ENCODE results near the gene MAPK9.

DNA sequence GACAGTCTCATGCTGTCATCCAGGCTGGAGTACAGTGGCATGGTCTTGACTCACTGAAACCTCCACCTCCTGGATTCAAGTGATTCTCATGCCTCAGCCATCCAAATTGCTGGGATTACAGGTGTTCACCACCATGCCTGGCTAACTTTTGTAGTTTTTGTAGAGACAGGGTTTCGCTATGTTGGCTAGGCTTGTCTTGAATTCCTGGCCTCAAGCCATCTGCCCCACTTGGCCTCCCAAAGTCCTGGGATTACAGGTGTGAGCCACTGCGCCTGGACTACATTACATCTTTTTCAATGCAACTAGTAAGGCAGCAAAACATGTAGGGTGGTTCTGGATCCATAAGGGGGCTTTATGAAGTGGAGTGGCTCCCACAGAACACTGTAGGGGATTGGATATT lies 53.3 kb downstream of the MAPK9 start:
- TF ChIP-seq POLR2A (IDR thresholded peaks at IDR 0.05; ENCODE audit: low read depth, low read length) (no peak), POLR2AphosphoS5 (IDR thresholded peaks at IDR 0.05; ENCODE audit: low read depth, low read length) (no peak)

Measured in GM12892 (cell line).